Esophagus muscularis mucosa (tissue), 4 donors: ENCODE measurements around the gene ADCY5. TPM values are rescaled to one million over a fixed set of nuclear protein-coding genes. Genes with fewer than 3 reads are reported as not detected.
A peak's percentile ranks its signal among the peaks of the same experiment; 100 is the strongest.

Source experiments
- DNase-seq: peaks from one replicate; pipeline ENCODE4 v3.0.0-alpha.2; 2017; ENCODE audit errors: extremely low spot score
- H3K27ac ChIP-seq, 4 donors: fragments of 200-600 bp; sonication (generic); replicated peaks in 1 of 4; 1 replicate in 3 of 4; 2 replicates in 1 of 4; pipeline ENCODE4 v1.5.1; 2016 to 2019; ENCODE audit warnings: mild to moderate bottlenecking in 1 of 4
- H3K27me3 ChIP-seq, 4 donors: fragments of 200-600 bp; sonication (generic); one replicate each; pipeline versions ENCODE4 v1.5.1 to v1.6.0; 2016 to 2019
- H3K36me3 ChIP-seq, 4 donors: fragments of 200-600 bp; sonication (generic); one replicate each; pipeline ENCODE4 v1.5.1; 2016 to 2019
- H3K4me1 ChIP-seq, 4 donors: fragments of 200-600 bp; sonication (generic); one replicate each; pipeline ENCODE4 v1.5.1; 2016 to 2019
- H3K4me3 ChIP-seq, 4 donors: fragments of 200-600 bp; sonication (generic); 1 replicate in 2 of 4; 2 replicates in 2 of 4; pipeline ENCODE4 v1.5.1; 2016 to 2019; ENCODE audit warnings: mild to moderate bottlenecking in 4 of 4, moderate library complexity in 1 of 4
- H3K9me3 ChIP-seq, 4 donors: fragments of 200-600 bp; sonication (generic); 1 replicate in 3 of 4; 2 replicates in 1 of 4; pipeline ENCODE4 v1.5.1; 2016 to 2019
- CTCF ChIP-seq, 3 experiments: fragments of 200-600 bp in 2 of 3; fragments of 450-650 bp in 1 of 3; sonication (generic) in 2 of 3; IDR thresholded peaks; one replicate each; pipeline ENCODE4 v1.5.1; 2017 to 2019; ENCODE audit warnings: antibody characterized with exemption in 3 of 3, mild to moderate bottlenecking in 2 of 3, moderate library complexity in 1 of 3
- EP300 ChIP-seq: sonication (generic); formaldehyde crosslinking; IDR thresholded peaks from one replicate; pipeline ENCODE4 v1.6.1; 2017; ENCODE audit warnings: antibody characterized with exemption
- POLR2A ChIP-seq: fragments of 450-650 bp; IDR thresholded peaks from one replicate; pipeline ENCODE4 v1.6.1; 2017; ENCODE audit warnings: antibody characterized with exemption, moderate library complexity, mild to moderate bottlenecking, low read depth
- POLR2AphosphoS5 ChIP-seq, 2 donors: sonication (generic); formaldehyde crosslinking; IDR thresholded peaks; one replicate each; pipeline ENCODE4 v1.6.1; 2017; ENCODE audit warnings: antibody characterized with exemption in 2 of 2
- WGBS: methylation state at CpG from one replicate; pipeline ENCODE4 v1.1.5; 2018; 5-methylcytosine and 5-hydroxymethylcytosine counted together
- intact Hi-C: fragments of 100-400 bp; cut with DNase I; formaldehyde crosslinking; loops from one replicate; pipeline ENCODE4 v1.15.1; 2023
- total RNA-seq, 4 donors: library from RNA; depleted of rRNA; stranded (reverse); fragments of >200 nt; gene quantifications; one replicate each; pipeline versions ENCODE4 v1.1.0 to v1.2.1, GENCODE V29; 2016

ADCY5 gene
- total RNA-seq, 4 donors from 2014 or later = 133 to 228 (median 189) TPM

- no peaks in the 10 kb centered on the region for H3K36me3 ChIP-seq
- 51% methylated on average over 3 of the region's 3 CpGs for WGBS
- no peak overlapping the region for H3K4me3 ChIP-seq
- peaks cover 2 to 27% (median 24%) of the 10 kb centered on the region in 4 donors for H3K4me1 ChIP-seq
- intact Hi-C loops = loop anchor here (5.0 kb wide), 1 partner anchor 104 kb away; no protein-coding TSS in a partner anchor
- TF ChIP-seq POLR2AphosphoS5 (IDR thresholded peaks at IDR 0.05) = no peak
- TF ChIP-seq POLR2A = no peak
- no peak for TF ChIP-seq EP300
- TF ChIP-seq CTCF (IDR thresholded peaks at IDR 0.05) = no peak
- H3K27me3 ChIP-seq = peaks cover 0 to 26% (median under 1%) of the 10 kb centered on the region in 4 donors
- no peak overlapping the region for H3K27ac ChIP-seq
- DNase-seq = no peak
- H3K9me3 ChIP-seq = no peaks in the 10 kb centered on the region
Measured at GRCh38 chr3:123453675-123454074, 4.8 kb upstream of the ADCY5 start.

- TF ChIP-seq POLR2A (no peak), CTCF (IDR thresholded peaks at IDR 0.05) (no peak), EP300 (no peak), POLR2AphosphoS5 (IDR thresholded peaks at IDR 0.05) (no peak)
- H3K4me3 ChIP-seq = no peak overlapping the region
- no peaks in the 10 kb centered on the region for H3K9me3 ChIP-seq
- peaks cover 7 to 33% (median 30%) of the 10 kb centered on the region in 4 donors for H3K4me1 ChIP-seq
- intact Hi-C loops = loop anchor here (5.0 kb wide), 1 partner anchor 106 kb away; no protein-coding TSS in a partner anchor
- peak overlapping the region; percentile 93 to 97 (median 97) for H3K27ac ChIP-seq
- no peak for DNase-seq
- 78% methylated on average over 4 of the region's 4 CpGs for WGBS
- H3K27me3 ChIP-seq = peaks cover 0 to 34% (median 3%) of the 10 kb centered on the region in 4 donors
- no peaks in the 10 kb centered on the region for H3K36me3 ChIP-seq
Measured at GRCh38 chr3:123451186-123451585, 2.3 kb upstream of the ADCY5 start.

GRCh38 chr3:123449997-123450604, 1.2 kb upstream of the ADCY5 start:
- no peak for DNase-seq

GRCh38 chr3:123449102-123449996, 459 bp upstream of the ADCY5 start:
- Histone ChIP-seq H3K4me3 (peak overlapping the region; percentile 77 to 90 (median 86)), H3K9me3 (no peaks in the 10 kb centered on the region), H3K27ac (peak overlapping the region; percentile 93 to 97 (median 97)), H3K4me1 (peaks cover 12 to 43% (median 39%) of the 10 kb centered on the region in 4 donors), H3K27me3 (peaks cover 0 to 34% (median 3%) of the 10 kb centered on the region in 4 donors), H3K36me3 (no peaks in the 10 kb centered on the region)
- DNase-seq = no peak
- intact Hi-C loops = loop anchor here (2.0 to 10.0 kb wide), 4 partner anchors 39 to 122 kb away; no protein-coding TSS in a partner anchor
- TF ChIP-seq POLR2A (no peak), POLR2AphosphoS5 (IDR thresholded peaks at IDR 0.05) (peak; percentile 15 to 64), EP300 (no peak), CTCF (IDR thresholded peaks at IDR 0.05) (no peak)
- WGBS = under 1% methylated on average over 32 of the region's 114 CpGs

More at GRCh38 chr3:123449997-123450604, 1.2 kb upstream of the ADCY5 start:
- Histone ChIP-seq H3K4me1 (peaks cover 7 to 36% (median 31%) of the 10 kb centered on the region in 4 donors), H3K4me3 (peak overlapping the region; percentile 77 to 90 (median 86)), H3K9me3 (no peaks in the 10 kb centered on the region), H3K27ac (peak overlapping the region; percentile 93 to 97 (median 97)), H3K36me3 (no peaks in the 10 kb centered on the region), H3K27me3 (peaks cover 0 to 34% (median 3%) of the 10 kb centered on the region in 4 donors)
- WGBS = 9% methylated on average over 21 of the region's 33 CpGs
- intact Hi-C loops = loop anchor here (2.0 to 10.0 kb wide), 5 partner anchors 39 to 123 kb away; no protein-coding TSS in a partner anchor
- TF ChIP-seq POLR2A (no peak), POLR2AphosphoS5 (IDR thresholded peaks at IDR 0.05) (no peak), CTCF (IDR thresholded peaks at IDR 0.05) (no peak), EP300 (no peak)
